GM23338 (cell line): ENCODE measurements around the gene GRAMD4. TPM values are rescaled to one million over a fixed set of nuclear protein-coding genes. Genes with fewer than 3 reads are reported as not detected.

ENCODE experiments used
- JUNB ChIP-seq: IDR thresholded peaks from one replicate; pipeline ENCODE4 v1.6.1; 2016; ENCODE audit warnings: antibody characterized with exemption; ENCODE audit not compliant: unreplicated experiment
- NANOG ChIP-seq: IDR thresholded peaks from 2 replicates; pipeline ENCODE4 v1.6.1; 2016; ENCODE audit warnings: antibody characterized with exemption, borderline replicate concordance
- POLR2AphosphoS5 ChIP-seq: IDR thresholded peaks from 2 replicates; pipeline ENCODE4 v1.6.1; 2016; ENCODE audit warnings: antibody characterized with exemption, low read depth
- ZNF114 ChIP-seq: fragments of 250-450 bp; sonication (Bioruptor Pico); IDR thresholded peaks from 2 replicates; pipeline ENCODE4 v1.5.0; 2020; ENCODE audit warnings: mild to moderate bottlenecking, moderate library complexity
- polyA plus RNA-seq: library from polyadenylated mRNA; unstranded; fragments of >200 nt; fragmentation: Nextera tagmentation; extraction: Ambion mirVana; gene quantifications from 2 replicates; pipeline ENCODE4 v1.2.1, GENCODE V29; 2016
- total RNA-seq: library from RNA; depleted of rRNA; stranded (reverse); fragments of >200 nt; shearing (Covaris generic); gene quantifications from 2 replicates; pipeline ENCODE4 v1.2.3, GENCODE V29; 2014
- TF ChIP-seq, protein P1 (sequence below): fragments of 250-450 bp; sonication (Bioruptor Pico); IDR thresholded peaks from 2 replicates; pipeline ENCODE4 v1.5.0; 2020; ENCODE audit warnings: mild to moderate bottlenecking, moderate library complexity
- TF ChIP-seq, protein P2 (sequence below): IDR thresholded peaks from 2 replicates; pipeline ENCODE4 v1.6.1; 2016; ENCODE audit warnings: antibody characterized with exemption
- TF ChIP-seq, protein P3 (sequence below), 2 experiments: fragments of 200-600 bp in 1 of 2; sonication (generic) in 1 of 2; conservative IDR thresholded peaks; 2 replicates each; pipeline versions ENCODE4 v1.5.1 to v1.6.1; 2016 to 2017; ENCODE audit warnings: antibody characterized with exemption in 2 of 2, low read depth in 2 of 2, mild to moderate bottlenecking in 2 of 2, moderate library complexity in 1 of 2
- TF ChIP-seq, protein P4 (sequence below): IDR thresholded peaks from one replicate; pipeline ENCODE4 v1.6.1; 2018; ENCODE audit warnings: antibody characterized with exemption; ENCODE audit not compliant: unreplicated experiment

Gene GRAMD4
- total and polyA plus RNA-seq, 2 experiments from 2014 or later = 2.7 to 81.8 TPM

GRCh38 chr22:46695346-46696228, 75.4 kb downstream of the GRAMD4 start (continued):
- TF ChIP-seq, protein P1, sequence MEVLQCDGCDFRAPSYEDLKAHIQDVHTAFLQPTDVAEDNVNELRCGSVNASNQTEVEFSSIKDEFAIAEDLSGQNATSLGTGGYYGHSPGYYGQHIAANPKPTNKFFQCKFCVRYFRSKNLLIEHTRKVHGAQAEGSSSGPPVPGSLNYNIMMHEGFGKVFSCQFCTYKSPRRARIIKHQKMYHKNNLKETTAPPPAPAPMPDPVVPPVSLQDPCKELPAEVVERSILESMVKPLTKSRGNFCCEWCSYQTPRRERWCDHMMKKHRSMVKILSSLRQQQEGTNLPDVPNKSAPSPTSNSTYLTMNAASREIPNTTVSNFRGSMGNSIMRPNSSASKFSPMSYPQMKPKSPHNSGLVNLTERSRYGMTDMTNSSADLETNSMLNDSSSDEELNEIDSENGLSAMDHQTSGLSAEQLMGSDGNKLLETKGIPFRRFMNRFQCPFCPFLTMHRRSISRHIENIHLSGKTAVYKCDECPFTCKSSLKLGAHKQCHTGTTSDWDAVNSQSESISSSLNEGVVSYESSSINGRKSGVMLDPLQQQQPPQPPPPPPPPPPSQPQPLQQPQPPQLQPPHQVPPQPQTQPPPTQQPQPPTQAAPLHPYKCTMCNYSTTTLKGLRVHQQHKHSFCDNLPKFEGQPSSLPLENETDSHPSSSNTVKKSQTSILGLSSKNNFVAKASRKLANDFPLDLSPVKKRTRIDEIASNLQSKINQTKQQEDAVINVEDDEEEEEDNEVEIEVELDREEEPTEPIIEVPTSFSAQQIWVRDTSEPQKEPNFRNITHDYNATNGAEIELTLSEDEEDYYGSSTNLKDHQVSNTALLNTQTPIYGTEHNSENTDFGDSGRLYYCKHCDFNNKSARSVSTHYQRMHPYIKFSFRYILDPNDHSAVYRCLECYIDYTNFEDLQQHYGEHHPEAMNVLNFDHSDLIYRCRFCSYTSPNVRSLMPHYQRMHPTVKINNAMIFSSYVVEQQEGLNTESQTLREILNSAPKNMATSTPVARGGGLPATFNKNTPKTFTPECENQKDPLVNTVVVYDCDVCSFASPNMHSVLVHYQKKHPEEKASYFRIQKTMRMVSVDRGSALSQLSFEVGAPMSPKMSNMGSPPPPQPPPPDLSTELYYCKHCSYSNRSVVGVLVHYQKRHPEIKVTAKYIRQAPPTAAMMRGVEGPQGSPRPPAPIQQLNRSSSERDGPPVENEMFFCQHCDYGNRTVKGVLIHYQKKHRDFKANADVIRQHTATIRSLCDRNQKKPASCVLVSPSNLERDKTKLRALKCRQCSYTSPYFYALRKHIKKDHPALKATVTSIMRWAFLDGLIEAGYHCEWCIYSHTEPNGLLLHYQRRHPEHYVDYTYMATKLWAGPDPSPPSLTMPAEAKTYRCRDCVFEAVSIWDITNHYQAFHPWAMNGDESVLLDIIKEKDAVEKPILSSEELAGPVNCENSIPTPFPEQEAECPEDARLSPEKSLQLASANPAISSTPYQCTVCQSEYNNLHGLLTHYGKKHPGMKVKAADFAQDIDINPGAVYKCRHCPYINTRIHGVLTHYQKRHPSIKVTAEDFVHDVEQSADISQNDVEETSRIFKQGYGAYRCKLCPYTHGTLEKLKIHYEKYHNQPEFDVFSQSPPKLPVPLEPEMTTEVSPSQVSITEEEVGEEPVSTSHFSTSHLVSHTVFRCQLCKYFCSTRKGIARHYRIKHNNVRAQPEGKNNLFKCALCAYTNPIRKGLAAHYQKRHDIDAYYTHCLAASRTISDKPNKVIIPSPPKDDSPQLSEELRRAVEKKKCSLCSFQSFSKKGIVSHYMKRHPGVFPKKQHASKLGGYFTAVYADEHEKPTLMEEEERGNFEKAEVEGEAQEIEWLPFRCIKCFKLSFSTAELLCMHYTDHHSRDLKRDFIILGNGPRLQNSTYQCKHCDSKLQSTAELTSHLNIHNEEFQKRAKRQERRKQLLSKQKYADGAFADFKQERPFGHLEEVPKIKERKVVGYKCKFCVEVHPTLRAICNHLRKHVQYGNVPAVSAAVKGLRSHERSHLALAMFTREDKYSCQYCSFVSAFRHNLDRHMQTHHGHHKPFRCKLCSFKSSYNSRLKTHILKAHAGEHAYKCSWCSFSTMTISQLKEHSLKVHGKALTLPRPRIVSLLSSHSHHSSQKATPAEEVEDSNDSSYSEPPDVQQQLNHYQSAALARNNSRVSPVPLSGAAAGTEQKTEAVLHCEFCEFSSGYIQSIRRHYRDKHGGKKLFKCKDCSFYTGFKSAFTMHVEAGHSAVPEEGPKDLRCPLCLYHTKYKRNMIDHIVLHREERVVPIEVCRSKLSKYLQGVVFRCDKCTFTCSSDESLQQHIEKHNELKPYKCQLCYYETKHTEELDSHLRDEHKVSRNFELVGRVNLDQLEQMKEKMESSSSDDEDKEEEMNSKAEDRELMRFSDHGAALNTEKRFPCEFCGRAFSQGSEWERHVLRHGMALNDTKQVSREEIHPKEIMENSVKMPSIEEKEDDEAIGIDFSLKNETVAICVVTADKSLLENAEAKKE (CRISPR knock-in tag) = no peak
- TF ChIP-seq, protein P2, sequence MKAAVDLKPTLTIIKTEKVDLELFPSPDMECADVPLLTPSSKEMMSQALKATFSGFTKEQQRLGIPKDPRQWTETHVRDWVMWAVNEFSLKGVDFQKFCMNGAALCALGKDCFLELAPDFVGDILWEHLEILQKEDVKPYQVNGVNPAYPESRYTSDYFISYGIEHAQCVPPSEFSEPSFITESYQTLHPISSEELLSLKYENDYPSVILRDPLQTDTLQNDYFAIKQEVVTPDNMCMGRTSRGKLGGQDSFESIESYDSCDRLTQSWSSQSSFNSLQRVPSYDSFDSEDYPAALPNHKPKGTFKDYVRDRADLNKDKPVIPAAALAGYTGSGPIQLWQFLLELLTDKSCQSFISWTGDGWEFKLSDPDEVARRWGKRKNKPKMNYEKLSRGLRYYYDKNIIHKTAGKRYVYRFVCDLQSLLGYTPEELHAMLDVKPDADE = no peak
- TF ChIP-seq ZNF114 (CRISPR knock-in tag) (no peak), NANOG (no peak), JUNB (no peak), POLR2AphosphoS5 (no peak)
- TF ChIP-seq, protein P3, sequence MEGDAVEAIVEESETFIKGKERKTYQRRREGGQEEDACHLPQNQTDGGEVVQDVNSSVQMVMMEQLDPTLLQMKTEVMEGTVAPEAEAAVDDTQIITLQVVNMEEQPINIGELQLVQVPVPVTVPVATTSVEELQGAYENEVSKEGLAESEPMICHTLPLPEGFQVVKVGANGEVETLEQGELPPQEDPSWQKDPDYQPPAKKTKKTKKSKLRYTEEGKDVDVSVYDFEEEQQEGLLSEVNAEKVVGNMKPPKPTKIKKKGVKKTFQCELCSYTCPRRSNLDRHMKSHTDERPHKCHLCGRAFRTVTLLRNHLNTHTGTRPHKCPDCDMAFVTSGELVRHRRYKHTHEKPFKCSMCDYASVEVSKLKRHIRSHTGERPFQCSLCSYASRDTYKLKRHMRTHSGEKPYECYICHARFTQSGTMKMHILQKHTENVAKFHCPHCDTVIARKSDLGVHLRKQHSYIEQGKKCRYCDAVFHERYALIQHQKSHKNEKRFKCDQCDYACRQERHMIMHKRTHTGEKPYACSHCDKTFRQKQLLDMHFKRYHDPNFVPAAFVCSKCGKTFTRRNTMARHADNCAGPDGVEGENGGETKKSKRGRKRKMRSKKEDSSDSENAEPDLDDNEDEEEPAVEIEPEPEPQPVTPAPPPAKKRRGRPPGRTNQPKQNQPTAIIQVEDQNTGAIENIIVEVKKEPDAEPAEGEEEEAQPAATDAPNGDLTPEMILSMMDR (conservative IDR thresholded peaks at IDR 0.05; ENCODE audit: low read depth in 2 of 2) = no peak
- TF ChIP-seq, protein P4, sequence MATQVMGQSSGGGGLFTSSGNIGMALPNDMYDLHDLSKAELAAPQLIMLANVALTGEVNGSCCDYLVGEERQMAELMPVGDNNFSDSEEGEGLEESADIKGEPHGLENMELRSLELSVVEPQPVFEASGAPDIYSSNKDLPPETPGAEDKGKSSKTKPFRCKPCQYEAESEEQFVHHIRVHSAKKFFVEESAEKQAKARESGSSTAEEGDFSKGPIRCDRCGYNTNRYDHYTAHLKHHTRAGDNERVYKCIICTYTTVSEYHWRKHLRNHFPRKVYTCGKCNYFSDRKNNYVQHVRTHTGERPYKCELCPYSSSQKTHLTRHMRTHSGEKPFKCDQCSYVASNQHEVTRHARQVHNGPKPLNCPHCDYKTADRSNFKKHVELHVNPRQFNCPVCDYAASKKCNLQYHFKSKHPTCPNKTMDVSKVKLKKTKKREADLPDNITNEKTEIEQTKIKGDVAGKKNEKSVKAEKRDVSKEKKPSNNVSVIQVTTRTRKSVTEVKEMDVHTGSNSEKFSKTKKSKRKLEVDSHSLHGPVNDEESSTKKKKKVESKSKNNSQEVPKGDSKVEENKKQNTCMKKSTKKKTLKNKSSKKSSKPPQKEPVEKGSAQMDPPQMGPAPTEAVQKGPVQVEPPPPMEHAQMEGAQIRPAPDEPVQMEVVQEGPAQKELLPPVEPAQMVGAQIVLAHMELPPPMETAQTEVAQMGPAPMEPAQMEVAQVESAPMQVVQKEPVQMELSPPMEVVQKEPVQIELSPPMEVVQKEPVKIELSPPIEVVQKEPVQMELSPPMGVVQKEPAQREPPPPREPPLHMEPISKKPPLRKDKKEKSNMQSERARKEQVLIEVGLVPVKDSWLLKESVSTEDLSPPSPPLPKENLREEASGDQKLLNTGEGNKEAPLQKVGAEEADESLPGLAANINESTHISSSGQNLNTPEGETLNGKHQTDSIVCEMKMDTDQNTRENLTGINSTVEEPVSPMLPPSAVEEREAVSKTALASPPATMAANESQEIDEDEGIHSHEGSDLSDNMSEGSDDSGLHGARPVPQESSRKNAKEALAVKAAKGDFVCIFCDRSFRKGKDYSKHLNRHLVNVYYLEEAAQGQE = no peak
